K562 (cell line): ENCODE data around the gene RASL11A. TPM values are rescaled to one million over a fixed set of nuclear protein-coding genes. Genes with fewer than 3 reads are reported as not detected.
A peak's percentile ranks its signal among the peaks of the same experiment; 100 is the strongest.

Experiments
- CXXC5 ChIP-seq: fragments of 250-450 bp; sonication (Bioruptor Pico); IDR thresholded peaks from 2 replicates; pipeline ENCODE4 v1.8.0; 2022; ENCODE audit warnings: inconsistent platforms, mild to moderate bottlenecking, moderate library complexity
- NR4A1 ChIP-seq, 2 experiments: fragments of 250-450 bp in 1 of 2; fragments of 450-650 bp in 1 of 2; sonication (Bioruptor Pico) in 1 of 2; IDR thresholded peaks; 2 replicates each; pipeline versions ENCODE4 v1.4.0 to v1.6.1; 2016 to 2020; ENCODE audit warnings: mild to moderate bottlenecking in 2 of 2, missing compliant biosample characterization in 1 of 2, missing genetic modification characterization in 1 of 2, moderate library complexity in 1 of 2
- POLR2A ChIP-seq: fragments of 450-650 bp; conservative IDR thresholded peaks from 2 replicates; pipeline ENCODE4 v1.6.1; 2016
- RAD51 ChIP-seq: fragments of 450-650 bp; IDR thresholded peaks from 2 replicates; pipeline ENCODE4 v1.7.1; 2016; ENCODE audit warnings: low read depth, mild to moderate bottlenecking, borderline replicate concordance
- TAF9B ChIP-seq: fragments of 450-650 bp; IDR thresholded peaks from 2 replicates; pipeline ENCODE4 v1.6.1; 2018; ENCODE audit warnings: mild to moderate bottlenecking; ENCODE audit not compliant: partially characterized antibody
- TCF3 ChIP-seq: sonication (generic); formaldehyde crosslinking; IDR thresholded peaks from 2 replicates; pipeline ENCODE4 v1.4.0; 2020; ENCODE audit warnings: mild to moderate bottlenecking, missing genetic modification reagents
- XRCC3 ChIP-seq: fragments of 450-650 bp; IDR thresholded peaks from 2 replicates; pipeline ENCODE4 v1.6.1; 2017; ENCODE audit warnings: mild to moderate bottlenecking, moderate library complexity
- ZNF766 ChIP-seq: fragments of 200-800 bp; sonication (Bioruptor generic); conservative IDR thresholded peaks from 2 replicates; pipeline ENCODE4 v1.6.1; 2016; ENCODE audit warnings: missing genetic modification characterization, missing compliant biosample characterization
- polyA plus RNA-seq, 8 experiments: library from polyadenylated mRNA; depleted of rRNA in 4 of 8; stranded (reverse) in 5 of 8; unstranded in 3 of 8; fragments of >200 nt; fragmentation: Nextera tagmentation in 2 of 8; fragmentation: Illumina TruSeq in 1 of 8; extraction: Ambion mirVana in 2 of 8; extraction: Trizol in 1 of 8; gene quantifications; 2 replicates each; pipeline versions ENCODE4 v1.2.1 to v1.2.3, GENCODE V29; 2011 to 2014; ENCODE audit warnings: inconsistent platforms in 1 of 8, missing spikeins in 1 of 8
- total RNA-seq, 7 experiments: library from RNA; depleted of rRNA in 6 of 7; stranded (reverse); fragments of >200 nt in 6 of 7; fragmentation: Illumina TruSeq in 2 of 7; extraction: Trizol in 2 of 7; gene quantifications; 2 replicates each; pipeline versions ENCODE4 v1.2.1 to v1.2.3, GENCODE V29; 2011 to 2021; ENCODE audit warnings: low replicate concordance in 1 of 7
- TF ChIP-seq, protein P1 (sequence below), 2 experiments: fragments of 450-650 bp in 1 of 2; sonication (generic) in 1 of 2; formaldehyde crosslinking in 1 of 2; IDR thresholded peaks; 2 replicates each; pipeline versions ENCODE4 v1.7.1 to v1.9.0; 2016 to 2022; ENCODE audit warnings: inconsistent platforms in 1 of 2, mild to moderate bottlenecking in 1 of 2, missing genetic modification reagents in 1 of 2
- TF ChIP-seq, protein P2 (sequence below): IDR thresholded peaks from 2 replicates; pipeline ENCODE4 v1.6.1; 2016; ENCODE audit warnings: missing genetic modification characterization, missing compliant biosample characterization
- TF ChIP-seq, protein P3 (sequence below): sonication (generic); formaldehyde crosslinking; IDR thresholded peaks from 2 replicates; pipeline ENCODE4 v1.8.0; 2023; ENCODE audit warnings: mild to moderate bottlenecking, missing genetic modification reagents

RASL11A gene
- total and polyA plus RNA-seq, 9 of the 15 experiments (the other 6 are each of a cell fraction or from before 2014, with no cell fraction given) = 0.11 to 2.2 (median 1.5) TPM; not detected in 1

DNA sequence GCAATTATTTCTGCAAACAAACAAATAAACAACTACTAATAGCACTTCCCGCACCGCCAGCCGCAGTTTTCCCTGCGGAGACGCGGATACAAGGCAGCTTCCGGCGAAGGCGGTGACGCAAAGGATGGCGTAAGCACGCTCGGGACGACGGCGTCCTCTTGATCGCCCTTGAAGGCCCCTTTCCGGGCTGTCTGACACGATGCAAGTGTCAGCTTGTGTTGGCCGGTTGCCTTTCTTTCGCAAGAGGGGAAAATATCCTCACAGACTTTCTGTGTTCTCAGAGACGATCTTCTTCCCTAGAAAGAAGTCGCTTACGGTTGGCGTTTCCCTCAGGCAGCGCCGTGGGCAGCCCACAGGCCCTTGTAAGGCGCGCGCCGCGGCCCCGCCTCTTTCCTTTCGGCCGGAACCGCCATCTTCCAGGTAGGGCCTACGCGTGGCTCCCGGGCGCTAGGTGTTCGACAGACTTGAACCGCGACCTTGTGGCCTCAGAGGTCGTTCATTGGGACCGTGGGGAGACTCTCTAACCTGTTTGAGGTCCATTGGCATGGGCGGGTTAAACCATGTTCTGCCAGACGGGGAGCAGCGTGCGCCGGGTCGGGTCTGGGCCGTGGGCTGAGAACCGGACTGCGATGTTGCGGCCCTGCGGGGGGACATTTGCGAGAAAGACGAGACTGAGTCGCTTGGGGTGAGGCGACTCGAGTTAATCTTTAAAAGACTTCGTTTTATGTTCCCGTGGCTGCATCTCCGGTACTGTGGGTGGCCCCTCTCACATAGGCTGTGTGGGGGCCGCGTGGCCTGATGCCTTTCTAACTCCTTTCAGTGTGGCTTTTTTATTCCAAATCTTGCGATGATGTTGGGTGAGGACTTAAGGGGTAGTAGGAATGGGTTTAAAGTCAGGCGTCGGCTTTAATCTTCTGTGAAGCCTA, 19.2 kb upstream of the RASL11A start, which contains the start of gene RPL21 (continued):
- TF ChIP-seq, protein P1, sequence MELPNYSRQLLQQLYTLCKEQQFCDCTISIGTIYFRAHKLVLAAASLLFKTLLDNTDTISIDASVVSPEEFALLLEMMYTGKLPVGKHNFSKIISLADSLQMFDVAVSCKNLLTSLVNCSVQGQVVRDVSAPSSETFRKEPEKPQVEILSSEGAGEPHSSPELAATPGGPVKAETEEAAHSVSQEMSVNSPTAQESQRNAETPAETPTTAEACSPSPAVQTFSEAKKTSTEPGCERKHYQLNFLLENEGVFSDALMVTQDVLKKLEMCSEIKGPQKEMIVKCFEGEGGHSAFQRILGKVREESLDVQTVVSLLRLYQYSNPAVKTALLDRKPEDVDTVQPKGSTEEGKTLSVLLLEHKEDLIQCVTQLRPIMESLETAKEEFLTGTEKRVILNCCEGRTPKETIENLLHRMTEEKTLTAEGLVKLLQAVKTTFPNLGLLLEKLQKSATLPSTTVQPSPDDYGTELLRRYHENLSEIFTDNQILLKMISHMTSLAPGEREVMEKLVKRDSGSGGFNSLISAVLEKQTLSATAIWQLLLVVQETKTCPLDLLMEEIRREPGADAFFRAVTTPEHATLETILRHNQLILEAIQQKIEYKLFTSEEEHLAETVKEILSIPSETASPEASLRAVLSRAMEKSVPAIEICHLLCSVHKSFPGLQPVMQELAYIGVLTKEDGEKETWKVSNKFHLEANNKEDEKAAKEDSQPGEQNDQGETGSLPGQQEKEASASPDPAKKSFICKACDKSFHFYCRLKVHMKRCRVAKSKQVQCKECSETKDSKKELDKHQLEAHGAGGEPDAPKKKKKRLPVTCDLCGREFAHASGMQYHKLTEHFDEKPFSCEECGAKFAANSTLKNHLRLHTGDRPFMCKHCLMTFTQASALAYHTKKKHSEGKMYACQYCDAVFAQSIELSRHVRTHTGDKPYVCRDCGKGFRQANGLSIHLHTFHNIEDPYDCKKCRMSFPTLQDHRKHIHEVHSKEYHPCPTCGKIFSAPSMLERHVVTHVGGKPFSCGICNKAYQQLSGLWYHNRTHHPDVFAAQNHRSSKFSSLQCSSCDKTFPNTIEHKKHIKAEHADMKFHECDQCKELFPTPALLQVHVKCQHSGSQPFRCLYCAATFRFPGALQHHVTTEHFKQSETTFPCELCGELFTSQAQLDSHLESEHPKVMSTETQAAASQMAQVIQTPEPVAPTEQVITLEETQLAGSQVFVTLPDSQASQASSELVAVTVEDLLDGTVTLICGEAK (IDR thresholded peaks at IDR 0.05) = peak; percentile 81
- TF ChIP-seq, protein P1 (CRISPR knock-in tag; IDR thresholded peaks at IDR 0.05) = no peak
- no peak for TF ChIP-seq RAD51
- peak; percentile 93 for TF ChIP-seq POLR2A
- TF ChIP-seq, protein P2, sequence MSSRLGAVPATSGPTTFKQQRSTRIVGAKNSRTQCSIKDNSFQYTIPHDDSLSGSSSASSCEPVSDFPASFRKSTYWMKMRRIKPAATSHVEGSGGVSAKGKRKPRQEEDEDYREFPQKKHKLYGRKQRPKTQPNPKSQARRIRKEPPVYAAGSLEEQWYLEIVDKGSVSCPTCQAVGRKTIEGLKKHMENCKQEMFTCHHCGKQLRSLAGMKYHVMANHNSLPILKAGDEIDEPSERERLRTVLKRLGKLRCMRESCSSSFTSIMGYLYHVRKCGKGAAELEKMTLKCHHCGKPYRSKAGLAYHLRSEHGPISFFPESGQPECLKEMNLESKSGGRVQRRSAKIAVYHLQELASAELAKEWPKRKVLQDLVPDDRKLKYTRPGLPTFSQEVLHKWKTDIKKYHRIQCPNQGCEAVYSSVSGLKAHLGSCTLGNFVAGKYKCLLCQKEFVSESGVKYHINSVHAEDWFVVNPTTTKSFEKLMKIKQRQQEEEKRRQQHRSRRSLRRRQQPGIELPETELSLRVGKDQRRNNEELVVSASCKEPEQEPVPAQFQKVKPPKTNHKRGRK (tag) = no peak
- 0 out of 2 replicates have a peak, but pooled peaks have one; percentile 40 for TF ChIP-seq NR4A1 (CRISPR knock-in tag; IDR thresholded peaks at IDR 0.05)
- TF ChIP-seq NR4A1 (tag; IDR thresholded peaks at IDR 0.05) = no peak
- TF ChIP-seq, protein P3, sequence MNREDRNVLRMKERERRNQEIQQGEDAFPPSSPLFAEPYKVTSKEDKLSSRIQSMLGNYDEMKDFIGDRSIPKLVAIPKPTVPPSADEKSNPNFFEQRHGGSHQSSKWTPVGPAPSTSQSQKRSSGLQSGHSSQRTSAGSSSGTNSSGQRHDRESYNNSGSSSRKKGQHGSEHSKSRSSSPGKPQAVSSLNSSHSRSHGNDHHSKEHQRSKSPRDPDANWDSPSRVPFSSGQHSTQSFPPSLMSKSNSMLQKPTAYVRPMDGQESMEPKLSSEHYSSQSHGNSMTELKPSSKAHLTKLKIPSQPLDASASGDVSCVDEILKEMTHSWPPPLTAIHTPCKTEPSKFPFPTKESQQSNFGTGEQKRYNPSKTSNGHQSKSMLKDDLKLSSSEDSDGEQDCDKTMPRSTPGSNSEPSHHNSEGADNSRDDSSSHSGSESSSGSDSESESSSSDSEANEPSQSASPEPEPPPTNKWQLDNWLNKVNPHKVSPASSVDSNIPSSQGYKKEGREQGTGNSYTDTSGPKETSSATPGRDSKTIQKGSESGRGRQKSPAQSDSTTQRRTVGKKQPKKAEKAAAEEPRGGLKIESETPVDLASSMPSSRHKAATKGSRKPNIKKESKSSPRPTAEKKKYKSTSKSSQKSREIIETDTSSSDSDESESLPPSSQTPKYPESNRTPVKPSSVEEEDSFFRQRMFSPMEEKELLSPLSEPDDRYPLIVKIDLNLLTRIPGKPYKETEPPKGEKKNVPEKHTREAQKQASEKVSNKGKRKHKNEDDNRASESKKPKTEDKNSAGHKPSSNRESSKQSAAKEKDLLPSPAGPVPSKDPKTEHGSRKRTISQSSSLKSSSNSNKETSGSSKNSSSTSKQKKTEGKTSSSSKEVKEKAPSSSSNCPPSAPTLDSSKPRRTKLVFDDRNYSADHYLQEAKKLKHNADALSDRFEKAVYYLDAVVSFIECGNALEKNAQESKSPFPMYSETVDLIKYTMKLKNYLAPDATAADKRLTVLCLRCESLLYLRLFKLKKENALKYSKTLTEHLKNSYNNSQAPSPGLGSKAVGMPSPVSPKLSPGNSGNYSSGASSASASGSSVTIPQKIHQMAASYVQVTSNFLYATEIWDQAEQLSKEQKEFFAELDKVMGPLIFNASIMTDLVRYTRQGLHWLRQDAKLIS (CRISPR knock-in tag) = no peak; the same call in 1 of the 2 replicates
- TF ChIP-seq CXXC5 (CRISPR knock-in tag) = peak; percentile 83
- TF ChIP-seq ZNF766 (CRISPR knock-in tag) = 0 out of 2 replicates have a peak, but pooled peaks have one; percentile 41
- peak; percentile 69 for TF ChIP-seq TAF9B
- no peak for TF ChIP-seq XRCC3
- 0 out of 2 replicates have a peak, but pooled peaks have one; percentile 17 for TF ChIP-seq TCF3
